ENCODE results near the gene CARNS1. TPM values are rescaled to one million over a fixed set of nuclear protein-coding genes. Genes with fewer than 3 reads are reported as not detected.

The CARNS1 gene
- total RNA-seq, 1 donor from 2014 or later: 0.29 TPM

DNA sequence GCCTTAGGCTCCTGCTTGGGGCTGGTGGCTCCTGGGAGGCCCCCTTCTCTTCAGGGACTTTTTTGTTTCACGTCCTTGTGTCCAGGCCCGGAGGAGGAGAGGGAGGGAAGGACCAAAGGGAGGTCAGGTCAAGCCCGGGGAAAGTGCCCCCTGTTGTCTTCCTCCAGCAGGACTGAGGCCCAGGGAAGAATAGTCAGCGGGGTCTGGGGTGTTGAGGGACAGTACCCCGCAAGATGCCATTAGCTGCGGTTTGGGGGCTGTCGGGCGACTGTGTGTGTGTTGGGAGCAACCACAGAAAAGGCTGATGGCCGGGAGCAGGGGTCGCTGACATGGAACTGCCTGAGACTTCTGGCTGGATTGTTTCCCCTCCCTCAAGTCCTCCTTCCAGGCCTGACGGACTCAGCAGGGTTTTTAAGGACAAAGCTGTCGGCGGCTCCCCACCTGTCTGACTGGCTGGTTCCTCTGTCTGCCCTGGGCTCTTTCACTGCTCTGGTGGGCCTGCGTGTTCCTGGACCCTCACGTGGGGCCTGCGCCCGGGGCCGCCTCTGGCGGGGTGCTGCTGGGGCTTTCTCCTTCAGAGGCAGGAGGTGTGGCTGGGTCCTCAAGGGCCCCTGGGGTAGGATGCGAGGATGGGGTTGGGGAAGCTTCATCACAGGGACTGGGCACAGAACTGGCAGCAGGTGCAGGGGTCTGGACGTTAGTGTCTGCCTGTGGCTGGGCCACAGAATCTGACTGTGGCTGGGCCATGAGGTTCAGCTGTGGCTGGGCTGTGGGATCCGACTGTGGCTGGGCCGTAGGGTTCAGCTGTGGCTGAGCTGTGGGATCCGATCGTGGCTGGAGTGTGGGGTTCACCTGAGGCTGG is 35.5 kb downstream of the CARNS1 start:
- Mint-ChIP-seq H3K27me3 (peaks cover 4% of the 10 kb centered on the region), H3K27ac (peak overlapping the region; percentile 64), H3K36me3 (ENCODE audit: insufficient read depth) (no peaks in the 10 kb centered on the region), H3K9me3 (ENCODE audit: low read depth) (no peaks in the 10 kb centered on the region), H3K4me1 (ENCODE audit: low read depth) (no peaks in the 10 kb centered on the region), H3K4me3 (ENCODE audit: low read depth) (no peak overlapping the region)
- no peak for DNase-seq (ENCODE audit: low spot score, unreplicated experiment)
- TF ChIP-seq, protein P1, sequence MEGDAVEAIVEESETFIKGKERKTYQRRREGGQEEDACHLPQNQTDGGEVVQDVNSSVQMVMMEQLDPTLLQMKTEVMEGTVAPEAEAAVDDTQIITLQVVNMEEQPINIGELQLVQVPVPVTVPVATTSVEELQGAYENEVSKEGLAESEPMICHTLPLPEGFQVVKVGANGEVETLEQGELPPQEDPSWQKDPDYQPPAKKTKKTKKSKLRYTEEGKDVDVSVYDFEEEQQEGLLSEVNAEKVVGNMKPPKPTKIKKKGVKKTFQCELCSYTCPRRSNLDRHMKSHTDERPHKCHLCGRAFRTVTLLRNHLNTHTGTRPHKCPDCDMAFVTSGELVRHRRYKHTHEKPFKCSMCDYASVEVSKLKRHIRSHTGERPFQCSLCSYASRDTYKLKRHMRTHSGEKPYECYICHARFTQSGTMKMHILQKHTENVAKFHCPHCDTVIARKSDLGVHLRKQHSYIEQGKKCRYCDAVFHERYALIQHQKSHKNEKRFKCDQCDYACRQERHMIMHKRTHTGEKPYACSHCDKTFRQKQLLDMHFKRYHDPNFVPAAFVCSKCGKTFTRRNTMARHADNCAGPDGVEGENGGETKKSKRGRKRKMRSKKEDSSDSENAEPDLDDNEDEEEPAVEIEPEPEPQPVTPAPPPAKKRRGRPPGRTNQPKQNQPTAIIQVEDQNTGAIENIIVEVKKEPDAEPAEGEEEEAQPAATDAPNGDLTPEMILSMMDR (IDR thresholded peaks at IDR 0.05; ENCODE audit: unreplicated experiment): no peak

GRCh38 chr11:67451658-67451976 is 36.1 kb downstream of the CARNS1 start:
- DNase-seq (ENCODE audit: low spot score, unreplicated experiment): no peak
- H3K27me3 Mint-ChIP-seq: peaks cover 4% of the 10 kb centered on the region
- H3K9me3 Mint-ChIP-seq (ENCODE audit: low read depth): no peaks in the 10 kb centered on the region
- no peak overlapping the region for H3K4me3 Mint-ChIP-seq (ENCODE audit: low read depth)
- H3K4me1 Mint-ChIP-seq (ENCODE audit: low read depth): no peaks in the 10 kb centered on the region
- peak overlapping the region; percentile 64 for H3K27ac Mint-ChIP-seq
- TF ChIP-seq, protein P1 (IDR thresholded peaks at IDR 0.05; ENCODE audit: unreplicated experiment): no peak
- no peaks in the 10 kb centered on the region for H3K36me3 Mint-ChIP-seq (ENCODE audit: insufficient read depth)

DNA sequence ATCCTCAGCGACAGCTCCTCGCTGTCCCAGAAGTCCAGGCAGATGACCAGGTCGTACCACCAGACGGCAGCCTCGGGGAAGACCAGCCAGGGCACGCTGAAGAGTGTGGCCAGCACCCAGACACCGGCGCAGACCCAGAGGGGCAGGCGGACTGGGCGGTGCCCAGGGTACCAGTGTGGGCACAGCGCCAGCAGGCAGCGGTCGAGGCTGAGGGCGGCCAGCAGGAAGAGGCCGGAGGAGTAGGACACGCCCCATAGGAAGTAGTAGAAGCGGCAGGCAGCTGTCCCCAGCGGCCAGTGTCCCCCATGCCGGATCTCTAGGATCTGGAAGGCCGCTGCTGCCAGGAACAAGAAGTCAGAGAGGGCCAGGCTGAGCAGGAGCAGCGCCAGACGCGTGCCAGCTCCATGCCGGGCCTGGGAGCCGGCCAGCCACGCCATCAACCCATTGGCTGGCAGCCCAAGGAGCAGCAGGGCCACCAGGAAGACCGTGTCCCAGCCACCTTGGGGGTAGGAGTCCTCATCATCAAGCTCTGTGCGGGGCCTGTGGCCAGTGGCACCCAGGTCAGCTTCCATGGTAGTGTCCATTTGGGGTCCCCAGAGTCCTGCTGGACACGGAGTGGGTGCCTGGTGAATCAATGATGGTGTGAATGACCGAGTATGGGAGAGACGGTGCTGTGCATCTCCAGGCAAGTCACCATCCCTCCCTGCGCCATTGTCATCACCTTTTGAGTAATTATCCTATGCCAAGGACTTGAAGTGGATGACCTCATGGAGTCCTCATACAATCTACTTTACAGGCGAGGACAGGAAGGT is 36.9 kb downstream of the CARNS1 start, which contains the start of gene GPR152:
GPR152 (minus strand) TSS at position 589 of the 812 bp plus-strand sequence; CDS start at position 584, 5 bp downstream.
- H3K9me3 Mint-ChIP-seq (ENCODE audit: low read depth): no peaks in the 10 kb centered on the region
- H3K4me1 Mint-ChIP-seq (ENCODE audit: low read depth): no peaks in the 10 kb centered on the region
- TF ChIP-seq, protein P1 (IDR thresholded peaks at IDR 0.05; ENCODE audit: unreplicated experiment): no peak
- peaks cover 8% of the 10 kb centered on the region for H3K27me3 Mint-ChIP-seq
- no peak for DNase-seq (ENCODE audit: low spot score, unreplicated experiment)
- H3K36me3 Mint-ChIP-seq (ENCODE audit: insufficient read depth): no peaks in the 10 kb centered on the region
- H3K27ac Mint-ChIP-seq: peak within 1 kb of the TSS; percentile 64
- no peak within 1 kb of the TSS for H3K4me3 Mint-ChIP-seq (ENCODE audit: low read depth)

DNA sequence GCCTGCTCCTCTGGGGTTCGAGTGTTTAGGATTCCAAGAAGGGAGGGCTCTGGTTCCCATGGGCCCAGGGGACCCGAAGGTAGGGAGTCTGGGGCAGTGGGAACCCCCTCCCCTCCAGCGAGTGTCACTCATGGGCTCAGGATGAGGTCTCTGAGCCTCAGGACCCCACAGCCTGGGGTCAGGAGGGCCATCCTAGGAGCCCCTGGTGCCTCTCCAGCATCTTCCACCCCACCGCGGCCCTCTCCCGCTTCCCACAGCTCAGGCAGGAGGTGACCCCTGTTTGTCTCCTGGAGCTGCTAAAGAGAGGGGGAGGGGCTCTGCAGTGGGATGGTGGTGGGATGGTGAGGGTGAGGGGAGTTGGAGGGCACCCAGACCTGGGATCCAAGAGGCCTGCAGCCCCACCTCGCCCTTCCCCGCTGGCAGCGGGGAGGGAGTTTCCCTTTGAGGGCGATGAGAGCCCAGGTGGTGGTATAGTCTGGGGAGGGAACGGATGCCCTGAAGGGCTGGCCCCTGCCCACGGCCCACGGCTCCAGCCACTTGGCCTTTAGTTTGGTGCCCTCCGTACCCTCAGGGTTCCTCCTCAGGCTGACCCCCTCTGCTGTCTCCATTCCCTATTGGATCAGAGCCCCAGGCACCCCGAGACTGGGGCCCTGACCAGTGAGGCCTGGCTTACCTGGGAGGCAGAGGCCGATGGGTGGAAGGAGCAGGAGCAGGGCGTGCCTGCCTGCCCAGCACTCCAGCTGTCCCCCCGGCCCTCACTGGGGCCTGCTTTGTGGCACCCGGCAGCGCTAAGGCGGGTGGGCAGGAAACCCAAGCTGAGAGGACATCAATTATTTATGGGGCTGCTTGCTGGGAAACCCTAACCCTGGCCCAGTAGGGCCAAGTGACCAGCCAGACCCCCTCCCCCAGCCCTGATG is 38.6 kb downstream of the CARNS1 start:
- Mint-ChIP-seq H3K4me3 (ENCODE audit: low read depth) (no peak overlapping the region), H3K27me3 (peaks cover 7% of the 10 kb centered on the region), H3K27ac (no peak overlapping the region), H3K4me1 (ENCODE audit: low read depth) (no peaks in the 10 kb centered on the region), H3K36me3 (ENCODE audit: insufficient read depth) (no peaks in the 10 kb centered on the region), H3K9me3 (ENCODE audit: low read depth) (no peaks in the 10 kb centered on the region)
- TF ChIP-seq, protein P1 (IDR thresholded peaks at IDR 0.05; ENCODE audit: unreplicated experiment): no peak
- no peak for DNase-seq (ENCODE audit: low spot score, unreplicated experiment)
